PFSK-1 (cell line): ENCODE results near the gene PILRA.

Source experiments
- FOXP2 ChIP-seq: optimal IDR thresholded peaks from 2 replicates; pipeline ENCODE3; 2011; ENCODE audit warnings: borderline replicate concordance, control low read depth, inconsistent platforms; ENCODE audit not compliant: insufficient read depth; ENCODE audit errors: extremely low read length, extremely low read depth
- POLR2AphosphoS5 ChIP-seq: IDR thresholded peaks from 2 replicates; pipeline ENCODE4 v1.6.1; 2012; ENCODE audit warnings: low read depth, mild to moderate bottlenecking, control low read depth, low read length, moderate library complexity
- SIN3A ChIP-seq: IDR thresholded peaks from 2 replicates; pipeline ENCODE4 v1.6.1; 2012; ENCODE audit warnings: mild to moderate bottlenecking, low read length, moderate library complexity, borderline replicate concordance; ENCODE audit not compliant: insufficient read depth
- TAF1 ChIP-seq: IDR thresholded peaks from 2 replicates; pipeline ENCODE4 v1.6.1; 2012; ENCODE audit warnings: low read length, control low read depth, borderline replicate concordance; ENCODE audit not compliant: insufficient read depth
- TF ChIP-seq, protein P1 (sequence below), 2 experiments: IDR thresholded peaks; 2 replicates each; pipeline versions ENCODE4 v1.6.1 to v1.8.0; 2011 to 2012; ENCODE audit warnings: low read depth in 2 of 2, low read length in 2 of 2, control low read depth in 1 of 2, inconsistent platforms in 1 of 2, mild to moderate bottlenecking in 1 of 2, moderate library complexity in 1 of 2; ENCODE audit not compliant: insufficient read depth in 1 of 2

DNA sequence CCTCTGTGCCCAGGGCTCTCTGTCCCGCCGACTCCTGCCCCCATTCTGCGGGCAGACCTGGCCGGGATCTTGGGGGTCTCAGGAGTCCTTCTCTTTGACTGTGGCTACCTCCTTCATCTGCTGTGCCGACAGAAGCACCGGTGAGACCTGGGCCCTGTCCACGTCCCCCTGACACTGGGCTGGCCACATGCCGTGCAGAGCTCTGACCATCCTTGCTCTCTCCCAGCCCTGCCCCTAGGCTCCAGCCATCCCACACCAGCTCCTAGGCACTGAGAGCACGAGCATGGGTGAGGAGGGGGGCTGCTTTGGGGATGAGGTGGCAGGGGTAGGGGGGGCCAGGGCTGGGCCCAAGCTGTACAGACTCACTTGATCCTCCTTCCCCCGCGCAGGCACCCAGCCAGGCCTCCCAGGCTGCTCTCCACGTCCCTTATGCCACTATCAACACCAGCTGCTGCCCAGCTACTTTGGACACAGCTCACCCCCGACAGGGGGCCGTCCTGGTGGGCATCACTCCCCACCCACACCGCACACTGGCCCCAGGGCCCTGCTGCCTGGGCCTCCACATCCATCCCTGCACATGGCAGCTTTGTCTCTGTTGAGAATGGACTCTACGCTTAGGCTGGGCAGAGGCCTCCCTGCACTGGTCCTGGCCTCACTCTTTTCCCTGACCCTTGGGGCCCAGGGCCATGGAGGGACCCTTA, 20.2 kb upstream of the PILRA start:
- TF ChIP-seq TAF1 = no peak
- TF ChIP-seq, protein P1, sequence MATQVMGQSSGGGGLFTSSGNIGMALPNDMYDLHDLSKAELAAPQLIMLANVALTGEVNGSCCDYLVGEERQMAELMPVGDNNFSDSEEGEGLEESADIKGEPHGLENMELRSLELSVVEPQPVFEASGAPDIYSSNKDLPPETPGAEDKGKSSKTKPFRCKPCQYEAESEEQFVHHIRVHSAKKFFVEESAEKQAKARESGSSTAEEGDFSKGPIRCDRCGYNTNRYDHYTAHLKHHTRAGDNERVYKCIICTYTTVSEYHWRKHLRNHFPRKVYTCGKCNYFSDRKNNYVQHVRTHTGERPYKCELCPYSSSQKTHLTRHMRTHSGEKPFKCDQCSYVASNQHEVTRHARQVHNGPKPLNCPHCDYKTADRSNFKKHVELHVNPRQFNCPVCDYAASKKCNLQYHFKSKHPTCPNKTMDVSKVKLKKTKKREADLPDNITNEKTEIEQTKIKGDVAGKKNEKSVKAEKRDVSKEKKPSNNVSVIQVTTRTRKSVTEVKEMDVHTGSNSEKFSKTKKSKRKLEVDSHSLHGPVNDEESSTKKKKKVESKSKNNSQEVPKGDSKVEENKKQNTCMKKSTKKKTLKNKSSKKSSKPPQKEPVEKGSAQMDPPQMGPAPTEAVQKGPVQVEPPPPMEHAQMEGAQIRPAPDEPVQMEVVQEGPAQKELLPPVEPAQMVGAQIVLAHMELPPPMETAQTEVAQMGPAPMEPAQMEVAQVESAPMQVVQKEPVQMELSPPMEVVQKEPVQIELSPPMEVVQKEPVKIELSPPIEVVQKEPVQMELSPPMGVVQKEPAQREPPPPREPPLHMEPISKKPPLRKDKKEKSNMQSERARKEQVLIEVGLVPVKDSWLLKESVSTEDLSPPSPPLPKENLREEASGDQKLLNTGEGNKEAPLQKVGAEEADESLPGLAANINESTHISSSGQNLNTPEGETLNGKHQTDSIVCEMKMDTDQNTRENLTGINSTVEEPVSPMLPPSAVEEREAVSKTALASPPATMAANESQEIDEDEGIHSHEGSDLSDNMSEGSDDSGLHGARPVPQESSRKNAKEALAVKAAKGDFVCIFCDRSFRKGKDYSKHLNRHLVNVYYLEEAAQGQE (IDR thresholded peaks at IDR 0.05; ENCODE audit: insufficient read depth in 1 of 2, low read depth in 2 of 2, low read length in 2 of 2) = no peak
- no peak for TF ChIP-seq POLR2AphosphoS5
- TF ChIP-seq SIN3A = no peak
- no peak for TF ChIP-seq FOXP2
